ENCODE data around the gene MTAP.

The MTAP gene

GRCh38 chr9:21802418-21803000 lies at the start of gene MTAP:
Gene MTAP, plus strand, starts transcription at chr9:21802636. Its CDS starts 113 bp downstream, at chr9:21802749.
- DNase-seq (ENCODE audit: low read depth in 2 of 2), result peak; percentile 58 to 62

GRCh38 chr9:21753523-21753922 lies 48.9 kb upstream of the MTAP start:
- DNase-seq (ENCODE audit: low read depth in 2 of 2), result no peak

GRCh38 chr9:21754741-21755140 lies 47.7 kb upstream of the MTAP start:
- DNase-seq (ENCODE audit: low read depth in 2 of 2), result no peak

- DNase-seq (ENCODE audit: low read depth in 2 of 2), result no peak
Observed at GRCh38 chr9:21758540-21758939, 43.9 kb upstream of the MTAP start.

- peak; percentile 18 to 23 for DNase-seq (ENCODE audit: low read depth in 2 of 2)
Observed at GRCh38 chr9:21761309-21761901, 41.0 kb upstream of the MTAP start.

- DNase-seq (ENCODE audit: low read depth in 2 of 2), result no peak
Observed at GRCh38 chr9:21762064-21762463, 40.4 kb upstream of the MTAP start.

- no peak for DNase-seq (ENCODE audit: low read depth in 2 of 2)
Observed at GRCh38 chr9:21764846-21765245, 37.6 kb upstream of the MTAP start.

- DNase-seq (ENCODE audit: low read depth in 2 of 2), result no peak
Observed at GRCh38 chr9:21766096-21766495, 36.3 kb upstream of the MTAP start.

- DNase-seq (ENCODE audit: low read depth in 2 of 2), result no peak
Observed at GRCh38 chr9:21770871-21771560, 31.4 kb upstream of the MTAP start.

- DNase-seq (ENCODE audit: low read depth in 2 of 2), result no peak
Observed at GRCh38 chr9:21777701-21778100, 24.7 kb upstream of the MTAP start.

- DNase-seq (ENCODE audit: low read depth in 2 of 2), result no peak
Observed at GRCh38 chr9:21778304-21778703, 24.1 kb upstream of the MTAP start.

GRCh38 chr9:21779397-21779796 lies 23.0 kb upstream of the MTAP start:
- DNase-seq (ENCODE audit: low read depth in 2 of 2), result no peak

GRCh38 chr9:21781656-21782055 lies 20.8 kb upstream of the MTAP start:
- DNase-seq (ENCODE audit: low read depth in 2 of 2), result no peak

GRCh38 chr9:21782205-21782604 lies 20.2 kb upstream of the MTAP start:
- no peak for DNase-seq (ENCODE audit: low read depth in 2 of 2)

- no peak for DNase-seq (ENCODE audit: low read depth in 2 of 2)
Observed at GRCh38 chr9:21788752-21789151, 13.7 kb upstream of the MTAP start.

- peak in 1 of 2 donors; percentile 24 for DNase-seq (ENCODE audit: low read depth in 2 of 2)
Observed at GRCh38 chr9:21789541-21790037, 12.8 kb upstream of the MTAP start.

- no peak for DNase-seq (ENCODE audit: low read depth in 2 of 2)
Observed at GRCh38 chr9:21795483-21795882, 7.0 kb upstream of the MTAP start.

- DNase-seq (ENCODE audit: low read depth in 2 of 2), result no peak
Observed at GRCh38 chr9:21796768-21797167, 5.7 kb upstream of the MTAP start.

- DNase-seq (ENCODE audit: low read depth in 2 of 2), result no peak
Observed at GRCh38 chr9:21800931-21801682, 1.3 kb upstream of the MTAP start.

GRCh38 chr9:21801683-21802417 lies 586 bp upstream of the MTAP start:
- DNase-seq (ENCODE audit: low read depth in 2 of 2), result no peak

GRCh38 chr9:21803649-21804048 lies 1.2 kb downstream of the MTAP start:
- no peak for DNase-seq (ENCODE audit: low read depth in 2 of 2)

GRCh38 chr9:21804331-21804730 lies 1.9 kb downstream of the MTAP start:
- DNase-seq (ENCODE audit: low read depth in 2 of 2), result no peak

All from stimulated activated CD4-positive, alpha-beta T cell treated with anti-CD3 and anti-CD28 coated beads, Interleukin-15, amount 100 ng/mL, for 48 hours (primary cell).